WI38 (cell line): ENCODE measurements around the gene PXDC1.
A peak's percentile ranks its signal among the peaks of the same experiment; 100 is the strongest.

Experiments used
- H3K4me3 ChIP-seq: 2 replicates; pipeline ENCODE4 v1.5.1; 2011; ENCODE audit warnings: low read depth, mild to moderate bottlenecking, control low read depth, low read length
- CTCF ChIP-seq: IDR thresholded peaks from 2 replicates; pipeline ENCODE4 v1.5.1; 2012; ENCODE audit warnings: low read depth, mild to moderate bottlenecking, control low read depth, low read length

The PXDC1 gene

GRCh38 chr6:3751077-3751729 lies at the start of gene PXDC1:
PXDC1 (minus strand) TSS chr6:3751713; CDS start chr6:3751531, 182 bp downstream.
- peak within 1 kb of the TSS; percentile 88 for H3K4me3 ChIP-seq
- TF ChIP-seq CTCF, result no peak

GRCh38 chr6:3800850-3801591 lies 49.5 kb upstream of the PXDC1 start:
- no peak for TF ChIP-seq CTCF
- H3K4me3 ChIP-seq, result no peak overlapping the region

- TF ChIP-seq CTCF, result no peak
- no peak overlapping the region for H3K4me3 ChIP-seq
Observed at GRCh38 chr6:3799719-3800118, 48.2 kb upstream of the PXDC1 start.

GRCh38 chr6:3798055-3798919 lies 46.8 kb upstream of the PXDC1 start:
- no peak for TF ChIP-seq CTCF

GRCh38 chr6:3797231-3798054 lies 45.9 kb upstream of the PXDC1 start:
- H3K4me3 ChIP-seq, result peak overlapping the region; percentile 31
- no peak for TF ChIP-seq CTCF

More at GRCh38 chr6:3798055-3798919, 46.8 kb upstream of the PXDC1 start:
- no peak overlapping the region for H3K4me3 ChIP-seq

- no peak overlapping the region for H3K4me3 ChIP-seq
- TF ChIP-seq CTCF, result no peak
Observed at GRCh38 chr6:3796719-3797041, 45.2 kb upstream of the PXDC1 start.
